IPS-15b (cell line): ENCODE results near the gene NAA80.
A peak's percentile ranks its signal among the peaks of the same experiment; 100 is the strongest.

Experiments
- H3K27me3 ChIP-seq: one replicate; pipeline ENCODE4 v1.6.1; 2013; ENCODE audit warnings: low read length; ENCODE audit not compliant: control insufficient read depth, insufficient read depth
- H3K36me3 ChIP-seq: one replicate; pipeline ENCODE4 v1.6.1; 2013; ENCODE audit warnings: low read length; ENCODE audit not compliant: control insufficient read depth, insufficient read depth
- H3K4me1 ChIP-seq: one replicate; pipeline ENCODE4 v1.6.1; 2013; ENCODE audit warnings: mild to moderate bottlenecking, low read length; ENCODE audit not compliant: control insufficient read depth, insufficient read depth
- H3K4me3 ChIP-seq: one replicate; pipeline ENCODE4 v1.5.1; 2013; ENCODE audit warnings: low read depth, low read length
- H3K9ac ChIP-seq: one replicate; pipeline ENCODE4 v1.6.1; 2013; ENCODE audit warnings: low read depth, mild to moderate bottlenecking, low read length
- H3K9me3 ChIP-seq: one replicate; pipeline ENCODE4 v1.6.1; 2013; ENCODE audit warnings: mild to moderate bottlenecking, low read length; ENCODE audit not compliant: control insufficient read depth, insufficient read depth

The NAA80 gene, protein sequence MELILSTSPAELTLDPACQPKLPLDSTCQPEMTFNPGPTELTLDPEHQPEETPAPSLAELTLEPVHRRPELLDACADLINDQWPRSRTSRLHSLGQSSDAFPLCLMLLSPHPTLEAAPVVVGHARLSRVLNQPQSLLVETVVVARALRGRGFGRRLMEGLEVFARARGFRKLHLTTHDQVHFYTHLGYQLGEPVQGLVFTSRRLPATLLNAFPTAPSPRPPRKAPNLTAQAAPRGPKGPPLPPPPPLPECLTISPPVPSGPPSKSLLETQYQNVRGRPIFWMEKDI

DNA sequence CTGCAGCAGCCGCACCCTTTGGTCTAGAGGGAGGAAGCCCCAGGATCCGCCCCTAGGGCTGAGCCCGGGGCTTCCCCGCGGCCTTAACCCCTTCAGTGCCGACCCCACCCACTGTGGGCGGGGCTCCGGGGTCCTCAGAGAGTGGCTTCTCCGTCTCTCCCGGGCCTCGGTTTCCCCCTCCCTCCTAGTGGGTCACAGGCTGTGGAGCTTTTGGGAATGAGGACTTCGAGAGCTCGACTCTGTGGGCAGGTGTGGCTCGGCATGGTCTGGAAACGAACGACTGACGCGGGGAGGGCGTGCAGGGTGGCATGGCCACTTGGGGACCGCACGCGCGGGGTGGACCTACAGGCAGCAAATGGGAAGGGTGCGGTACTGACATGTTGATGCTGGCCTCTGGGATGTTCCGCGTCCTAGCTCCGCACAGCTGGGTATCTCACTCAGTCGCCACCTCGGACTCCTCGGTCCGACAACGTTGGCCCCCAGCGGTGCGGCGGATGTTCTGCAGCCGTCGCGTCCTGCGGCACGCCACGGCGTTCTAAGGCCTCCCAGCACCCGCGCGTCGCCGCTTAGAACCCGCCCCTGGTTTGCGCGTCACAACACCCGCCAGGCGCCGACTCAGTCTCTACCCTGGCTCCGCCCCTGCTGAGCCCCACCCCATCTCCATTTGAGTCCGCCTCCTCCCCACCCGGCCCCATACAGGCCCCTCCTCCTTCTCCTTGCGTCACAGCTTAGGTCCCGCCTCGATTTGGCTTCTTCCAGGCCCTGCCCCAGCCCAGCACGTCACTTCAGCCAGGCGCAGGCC, at the start of gene NAA80, which contains the start of gene HYAL3:
Gene NAA80 (minus strand): TSS at position 570 of the 802 bp plus-strand sequence. CDS start 1,942 bp downstream, outside the sequence.
Gene HYAL3 (minus strand): TSS at position 570 of the 802 bp plus-strand sequence. CDS start 3,803 bp downstream, outside the sequence.
- H3K27me3 ChIP-seq = no peaks in the 10 kb centered on the region
- peaks cover 3% of the 10 kb centered on the region for H3K4me1 ChIP-seq
- H3K4me3 ChIP-seq = peak within 1 kb of the TSS; percentile 90
- H3K9me3 ChIP-seq = no peaks in the 10 kb centered on the region
- H3K9ac ChIP-seq = peak within 1 kb of the TSS; percentile 76
- peaks cover 2% of the 10 kb centered on the region for H3K36me3 ChIP-seq

DNA sequence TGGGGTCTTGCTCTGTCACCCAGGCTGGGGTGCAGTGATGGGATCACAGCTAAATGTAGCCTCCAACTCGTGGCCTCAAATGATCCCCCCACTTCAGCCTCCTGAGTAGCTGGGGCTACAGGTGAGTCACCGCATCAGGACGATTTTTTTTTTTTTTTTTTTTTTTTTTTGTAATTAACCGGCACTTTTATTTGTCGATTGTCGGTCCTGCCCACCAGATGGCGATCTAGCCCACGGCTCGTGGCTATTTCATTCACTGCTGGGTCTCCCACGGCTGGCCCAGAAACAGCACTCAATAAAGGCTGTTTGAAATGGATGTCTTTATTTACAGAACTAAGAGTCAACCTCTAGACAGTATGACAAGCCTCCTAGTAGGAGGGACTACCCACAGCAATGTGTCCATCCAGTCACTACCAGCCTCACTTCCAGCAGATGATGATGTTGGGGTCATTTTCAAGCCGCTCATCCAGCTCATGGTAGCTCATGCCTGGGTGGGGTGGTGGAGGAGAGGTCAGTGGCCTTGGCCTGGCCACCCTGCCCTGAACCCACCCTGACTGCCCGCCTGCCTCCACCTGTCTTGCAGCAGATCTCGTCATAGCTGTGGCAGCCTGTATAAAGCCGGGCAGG, 48.1 kb upstream of the NAA80 start:
- Histone ChIP-seq H3K36me3 (peaks cover 9% of the 10 kb centered on the region), H3K9ac (no peak overlapping the region), H3K27me3 (peaks cover 39% of the 10 kb centered on the region), H3K4me1 (peaks cover 6% of the 10 kb centered on the region), H3K4me3 (no peak overlapping the region), H3K9me3 (no peaks in the 10 kb centered on the region)

DNA sequence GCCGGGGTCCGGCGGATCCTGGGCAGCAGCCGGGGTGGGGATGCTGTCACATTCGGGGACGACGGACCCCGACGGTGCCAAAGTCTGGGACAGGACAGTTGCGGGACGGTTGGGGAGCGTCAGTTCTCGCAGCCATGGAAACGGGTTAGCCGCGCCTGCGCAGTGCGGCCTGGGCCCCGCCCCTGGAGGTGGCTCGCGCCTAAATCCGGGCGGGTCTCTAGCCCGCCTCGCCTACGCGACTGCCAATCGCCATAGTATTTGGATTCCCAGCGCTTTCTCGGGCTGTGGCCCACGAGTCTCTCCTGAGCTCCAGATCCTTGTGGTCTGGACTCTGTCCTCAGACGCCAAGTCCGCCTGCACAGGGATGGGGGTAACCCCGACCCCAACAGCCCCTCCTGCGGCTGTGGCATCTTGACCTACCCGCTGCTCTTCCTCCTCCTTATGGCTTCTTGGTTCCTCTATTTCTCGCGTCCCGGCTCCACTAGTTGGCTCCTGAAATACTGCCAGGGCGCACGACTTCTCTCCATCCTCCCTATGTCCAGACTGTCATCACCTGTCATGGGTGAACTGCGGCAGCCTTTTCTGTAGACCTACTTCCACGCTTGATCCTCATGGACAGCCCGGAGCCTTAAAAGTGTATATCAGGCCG, 46.5 kb upstream of the NAA80 start, which contains the start of gene ZMYND10:
Gene ZMYND10 (minus strand): TSS at position 147 of the 649 bp plus-strand sequence. CDS start 153 bp downstream, outside the sequence.
- Histone ChIP-seq H3K27me3 (peaks cover 55% of the 10 kb centered on the region), H3K9ac (no peak within 1 kb of the TSS), H3K9me3 (no peaks in the 10 kb centered on the region), H3K4me3 (peak within 1 kb of the TSS; percentile 78), H3K36me3 (peaks cover 9% of the 10 kb centered on the region), H3K4me1 (peaks cover 2% of the 10 kb centered on the region)

DNA sequence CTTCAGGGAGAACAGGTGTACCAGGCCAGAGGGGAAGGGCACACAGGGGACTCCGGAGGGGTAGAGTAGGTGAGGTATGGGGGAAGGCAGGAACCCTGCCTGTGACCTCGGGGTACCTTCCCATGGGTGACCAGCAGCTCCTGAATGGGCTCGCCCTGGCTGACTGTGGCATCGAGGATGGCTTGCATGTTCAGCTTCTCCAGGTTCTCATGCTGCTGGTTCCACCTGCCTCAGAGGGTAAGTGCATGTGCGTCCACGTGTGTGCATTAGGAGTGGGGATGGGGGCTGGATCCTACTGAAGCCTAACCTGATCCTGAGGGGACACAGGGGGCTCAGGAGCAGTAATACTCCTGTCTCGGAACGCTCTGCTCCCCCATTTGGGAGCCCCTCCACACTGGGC, 45.8 kb upstream of the NAA80 start:
- H3K4me3 ChIP-seq = peak overlapping the region; percentile 78

DNA sequence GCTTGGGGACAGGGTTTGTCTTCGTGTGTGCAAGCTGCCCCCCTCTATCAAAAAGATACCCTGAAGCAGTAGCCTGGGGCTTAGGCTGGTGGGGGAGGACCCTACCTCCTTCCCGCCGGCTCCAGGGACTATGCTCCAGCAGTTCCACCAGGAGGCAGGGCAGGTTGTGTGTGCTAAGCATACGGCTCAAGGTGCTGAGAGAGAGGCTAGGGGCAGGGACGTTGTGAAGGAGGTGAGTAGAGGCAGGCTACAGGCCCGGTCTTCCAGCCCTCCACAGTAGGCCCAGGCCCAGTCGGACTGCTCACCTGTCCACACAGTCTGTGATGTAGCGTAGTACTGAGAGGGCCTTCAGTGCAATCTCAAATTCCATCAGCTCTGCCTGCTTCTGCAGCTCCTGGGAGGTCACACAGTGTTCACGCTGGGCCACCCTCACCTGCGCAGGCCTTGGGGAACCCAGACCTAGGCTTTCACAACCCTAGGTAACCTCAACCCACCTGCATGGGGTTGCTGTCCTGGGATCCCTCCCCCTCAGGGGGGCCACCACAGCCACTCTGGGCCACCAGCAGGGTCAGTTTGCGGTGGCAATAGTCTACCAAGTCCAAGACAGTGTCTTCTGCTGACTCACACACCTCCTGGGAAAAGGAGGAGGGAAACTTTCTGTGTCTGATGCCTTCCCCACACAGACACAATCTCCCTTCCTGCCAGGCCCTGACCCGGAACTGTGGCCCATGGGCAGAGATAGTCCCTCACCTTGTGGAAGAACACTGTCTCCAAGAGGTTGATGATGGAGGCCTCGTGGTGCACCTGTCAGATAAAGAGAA, 43.8 kb upstream of the NAA80 start:
- no peaks in the 10 kb centered on the region for H3K9me3 ChIP-seq
- peaks cover 79% of the 10 kb centered on the region for H3K27me3 ChIP-seq
- peaks cover 5% of the 10 kb centered on the region for H3K36me3 ChIP-seq
- H3K4me1 ChIP-seq = peaks cover 5% of the 10 kb centered on the region
- no peak overlapping the region for H3K4me3 ChIP-seq
- H3K9ac ChIP-seq = no peak overlapping the region

More for the DNA sequence above, 45.8 kb upstream of the NAA80 start:
- Histone ChIP-seq H3K9me3 (no peaks in the 10 kb centered on the region), H3K27me3 (peaks cover 61% of the 10 kb centered on the region), H3K4me1 (peaks cover 3% of the 10 kb centered on the region), H3K36me3 (peaks cover 9% of the 10 kb centered on the region), H3K9ac (no peak overlapping the region)

DNA sequence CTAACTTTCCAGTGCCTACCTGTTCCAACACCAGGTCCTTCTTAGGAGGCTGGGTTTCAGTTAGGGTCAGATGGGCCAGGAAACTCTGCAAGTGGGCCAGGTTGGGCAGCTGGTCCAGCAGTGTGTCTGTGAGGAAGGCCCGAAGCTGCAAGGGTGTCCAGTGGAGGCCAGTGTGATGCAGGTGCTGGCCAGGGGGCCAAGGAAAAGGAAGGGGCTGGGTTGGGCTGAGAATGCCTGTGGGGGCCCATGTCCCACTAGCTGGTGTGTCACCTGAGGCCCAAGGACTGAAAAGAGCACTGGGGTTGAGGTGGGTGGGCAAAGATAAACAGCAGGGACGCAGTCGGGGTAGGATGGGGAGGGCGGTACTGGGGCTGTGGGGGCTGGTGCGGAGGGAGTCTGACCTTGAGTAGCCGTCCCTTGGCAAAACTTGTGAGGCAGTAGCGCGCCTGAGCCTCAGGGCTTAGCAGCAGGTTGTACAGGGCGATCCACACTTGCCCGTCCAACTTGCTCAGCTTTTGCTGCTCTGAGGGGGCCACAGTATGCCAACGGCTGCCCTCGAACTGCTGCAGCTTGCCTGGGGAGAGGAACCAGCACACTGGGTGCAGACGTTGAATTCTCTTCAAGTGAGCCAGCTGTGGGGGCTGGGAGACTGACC, 42.9 kb upstream of the NAA80 start:
- no peaks in the 10 kb centered on the region for H3K36me3 ChIP-seq
- H3K4me3 ChIP-seq = no peak overlapping the region
- H3K9ac ChIP-seq = no peak overlapping the region
- H3K9me3 ChIP-seq = no peaks in the 10 kb centered on the region
- H3K4me1 ChIP-seq = peaks cover 3% of the 10 kb centered on the region
- H3K27me3 ChIP-seq = peaks cover 80% of the 10 kb centered on the region

DNA sequence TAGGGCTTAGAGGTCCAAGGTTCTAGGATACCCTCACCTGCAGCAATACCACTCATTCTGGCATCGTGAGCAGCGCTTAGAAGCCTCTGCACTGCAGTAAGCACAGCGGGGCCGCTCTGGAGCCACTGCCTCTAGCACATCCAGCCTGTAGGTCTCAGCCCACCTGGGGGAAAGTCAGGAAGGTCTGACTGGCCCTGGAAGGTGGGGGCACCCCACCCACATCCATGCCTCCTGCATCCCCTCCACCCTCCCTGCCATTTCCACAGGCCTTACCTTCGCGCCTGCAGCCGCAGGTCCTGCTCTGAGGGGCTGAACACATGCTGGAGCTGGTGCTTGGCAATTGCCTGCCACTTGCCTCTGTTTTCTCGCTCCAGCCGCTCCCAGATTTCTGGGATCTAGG, 42.3 kb upstream of the NAA80 start:
- H3K27me3 ChIP-seq = peaks cover 77% of the 10 kb centered on the region

DNA sequence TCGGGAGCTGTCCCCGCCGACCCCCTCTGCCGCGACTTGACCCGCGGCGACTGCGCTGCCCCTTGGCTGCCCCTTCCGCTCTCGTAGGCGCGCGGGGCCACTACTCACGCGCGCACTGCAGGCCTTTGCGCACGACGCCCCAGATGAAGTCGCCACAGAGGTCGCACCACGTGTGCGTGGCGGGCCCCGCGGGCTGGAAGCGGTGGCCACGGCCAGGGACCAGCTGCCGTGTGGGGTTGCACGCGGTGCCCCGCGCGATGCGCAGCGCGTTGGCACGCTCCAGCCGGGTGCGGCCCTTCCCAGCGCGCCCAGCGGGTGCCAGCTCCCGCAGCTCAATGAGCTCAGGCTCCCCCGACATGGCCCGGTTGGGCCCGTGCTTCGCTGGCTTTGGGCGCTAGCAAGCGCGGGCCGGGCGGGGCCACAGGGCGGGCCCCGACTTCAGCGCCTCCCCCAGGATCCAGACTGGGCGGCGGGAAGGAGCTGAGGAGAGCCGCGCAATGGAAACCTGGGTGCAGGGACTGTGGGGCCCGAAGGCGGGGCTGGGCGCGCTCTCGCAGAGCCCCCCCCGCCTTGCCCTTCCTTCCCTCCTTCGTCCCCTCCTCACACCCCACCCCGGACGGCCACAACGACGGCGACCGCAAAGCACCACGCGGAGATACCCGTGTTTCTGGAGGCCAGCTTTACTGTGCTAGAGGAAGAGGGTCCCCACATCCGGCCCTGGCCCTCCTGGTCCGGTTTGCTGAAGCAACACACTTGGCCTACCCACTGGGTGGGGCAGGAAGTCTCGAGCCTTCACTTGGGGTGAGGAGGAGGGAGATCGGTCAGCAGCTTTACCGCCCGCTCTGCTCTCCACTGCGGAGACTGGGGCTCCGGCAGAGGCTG, 41.5 kb upstream of the NAA80 start, which contains the start of gene RASSF1:
Gene RASSF1 (minus strand): TSS at position 389 of the 882 bp plus-strand sequence. CDS start 31 bp downstream, at position 358.
- peak within 1 kb of the TSS; percentile 58 for H3K4me3 ChIP-seq
- no peaks in the 10 kb centered on the region for H3K9me3 ChIP-seq
- peak within 1 kb of the TSS; percentile 24 for H3K9ac ChIP-seq
- peaks cover 70% of the 10 kb centered on the region for H3K27me3 ChIP-seq
- H3K4me1 ChIP-seq = peaks cover 3% of the 10 kb centered on the region
- H3K36me3 ChIP-seq = no peaks in the 10 kb centered on the region

More for the DNA sequence above, 42.3 kb upstream of the NAA80 start:
- H3K4me1 ChIP-seq = peaks cover 3% of the 10 kb centered on the region
- no peaks in the 10 kb centered on the region for H3K36me3 ChIP-seq
- H3K9ac ChIP-seq = no peak overlapping the region
- no peaks in the 10 kb centered on the region for H3K9me3 ChIP-seq
- H3K4me3 ChIP-seq = peak overlapping the region; percentile 58

DNA sequence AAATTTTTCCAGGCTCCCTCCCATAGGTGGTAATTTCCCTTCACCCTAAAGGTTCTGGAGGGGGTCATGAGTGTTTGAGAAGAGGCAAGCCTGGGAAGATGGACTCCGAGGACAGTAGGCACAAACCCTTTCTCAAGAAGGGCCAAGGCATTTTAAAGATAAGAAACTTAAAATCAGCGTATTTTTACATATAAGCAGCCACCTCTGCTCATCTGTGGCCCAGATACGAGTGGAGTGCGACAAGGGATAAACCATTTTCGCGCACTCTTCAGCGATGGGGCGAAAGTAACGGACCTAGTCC, 40.9 kb upstream of the NAA80 start:
- Histone ChIP-seq H3K27me3 (peaks cover 67% of the 10 kb centered on the region), H3K9ac (no peak overlapping the region), H3K4me3 (peak overlapping the region; percentile 58), H3K36me3 (no peaks in the 10 kb centered on the region), H3K9me3 (no peaks in the 10 kb centered on the region), H3K4me1 (peaks cover 3% of the 10 kb centered on the region)
